Ovary (tissue), 9 donors: ENCODE results near the gene MFGE8. TPM values are rescaled to one million over a fixed set of nuclear protein-coding genes. Genes with fewer than 3 reads are reported as not detected.

Source experiments
- DNase-seq, 5 donors: peaks; one replicate each; pipeline ENCODE4 v3.0.0-alpha.2; 2019 to 2020
- H3K27ac ChIP-seq, 2 donors: fragments of 200-600 bp; one replicate each; pipeline versions ENCODE4 v1.5.1 to v1.8.0; 2019 to 2022
- H3K27me3 ChIP-seq: fragments of 200-600 bp; one replicate; pipeline ENCODE4 v1.8.0; 2022
- H3K36me3 ChIP-seq: fragments of 200-600 bp; sonication (generic); one replicate; pipeline ENCODE4 v1.5.1; 2019
- H3K4me1 ChIP-seq: one replicate; pipeline ENCODE4 v1.8.1; 2013; ENCODE audit warnings: mild to moderate bottlenecking, moderate library complexity; ENCODE audit not compliant: insufficient read depth
- H3K4me3 ChIP-seq: fragments of 200-600 bp; sonication (generic); one replicate; pipeline ENCODE4 v1.5.1; 2017
- H3K9me3 ChIP-seq, 2 donors: fragments of 200-600 bp in 1 of 2; sonication (generic) in 1 of 2; one replicate each; pipeline versions ENCODE4 v1.5.1 to v1.8.1; 2013 to 2019; ENCODE audit warnings: mild to moderate bottlenecking in 1 of 2, moderate library complexity in 1 of 2
- EP300 ChIP-seq: sonication (generic); formaldehyde crosslinking; IDR thresholded peaks from one replicate; pipeline ENCODE4 v1.6.1; 2017; ENCODE audit warnings: antibody characterized with exemption
- POLR2A ChIP-seq: fragments of 450-650 bp; IDR thresholded peaks from one replicate; pipeline ENCODE4 v1.6.1; 2017; ENCODE audit warnings: antibody characterized with exemption, mild to moderate bottlenecking, moderate library complexity
- WGBS, 3 donors: extraction: QIAGEN DNeasy Blood & Tissue Kit in 1 of 3; methylation state at CpG; one replicate each; pipeline versions ENCODE4 v1.1.5 to v1.1.7; 2013 to 2017; 5-methylcytosine and 5-hydroxymethylcytosine counted together
- intact Hi-C, 4 donors: fragments of 100-400 bp; cut with DNase I; formaldehyde crosslinking; loops; one replicate each; pipeline versions ENCODE4 v1.11.0 to v1.15.1; 2022 to 2023
- polyA plus RNA-seq, 2 donors: library from polyadenylated mRNA; stranded (reverse); fragments of 200-250 nt in 1 of 2; fragments of 350-450 nt in 1 of 2; fragmentation: Illumina TruSeq in 1 of 2; extraction: RNeasy Lipid Tissue Mini Kit (QIAGEN cat#74804) in 1 of 2; gene quantifications; one replicate each; pipeline ENCODE4 v1.2.3, GENCODE V29; 2013 to 2014
- total RNA-seq, 7 donors: library from RNA; depleted of rRNA in 2 of 7; stranded (reverse); fragments of >200 nt in 2 of 7; fragmentation: NEBNext Ultra II Directional in 3 of 7; extraction: Animal tissue kit (Norgen Biotek cat#: 25700) in 3 of 7; gene quantifications; one replicate each; pipeline versions ENCODE4 v1.1.0 to v1.2.4, GENCODE V29; 2016 to 2023
- TF ChIP-seq, protein P1 (sequence below), 3 donors: fragments of 450-650 bp in 2 of 3; fragments of 200-600 bp in 1 of 3; IDR thresholded peaks; one replicate each; pipeline versions ENCODE4 v1.5.1 to v1.8.0; 2016 to 2022; ENCODE audit warnings: antibody characterized with exemption in 3 of 3, mild to moderate bottlenecking in 1 of 3
- donor health status: DM: no; HTN: no; CAD: no; lungs with moderate emphysema.
- donor health status: DM: no; HTN: no; CAD: no.
- donor health status: Bipolar disorder and iron deficiency.
- donor health status: DM: yes; HTN: yes; CAD: no.
- donor health status: DM: no; HTN: no; CAD: no.
- donor health status: DM: yes; HTN: yes; CAD: no.

Gene MFGE8
- total and polyA plus RNA-seq, 9 donors: 193 to 383 (median 213) TPM

DNA sequence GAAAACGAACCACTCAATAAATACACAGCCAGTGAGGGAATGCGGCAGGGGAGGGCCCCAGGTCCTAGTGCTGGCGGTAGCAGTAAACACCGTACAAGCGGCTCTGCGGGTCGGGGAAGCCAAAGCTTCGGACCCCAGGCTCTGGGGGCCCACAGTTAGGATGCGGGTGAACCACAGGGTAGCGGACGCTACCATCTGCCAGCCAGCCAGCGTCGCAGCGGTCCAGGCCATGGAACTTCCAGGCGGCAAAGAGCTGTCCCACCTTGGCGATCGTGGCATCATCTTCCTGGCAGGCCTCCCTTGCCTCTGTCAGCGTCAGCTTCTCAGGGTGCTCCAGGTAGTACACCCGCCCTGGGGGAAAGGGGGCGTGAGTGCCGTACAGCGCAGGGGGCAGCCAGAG is 35.3 kb downstream of the MFGE8 start:
- DNase-seq: no peak
- Histone ChIP-seq H3K9me3 (no peaks in the 10 kb centered on the region), H3K4me3 (no peak overlapping the region), H3K36me3 (no peaks in the 10 kb centered on the region), H3K4me1 (no peaks in the 10 kb centered on the region), H3K27ac (no peak overlapping the region), H3K27me3 (no peaks in the 10 kb centered on the region)
- WGBS, 3 donors: 91 to 92% (median 91%) methylated on average over 22 of the region's 22 CpGs
- intact Hi-C loops: no loop called here
- TF ChIP-seq POLR2A (no peak), EP300 (no peak)
- TF ChIP-seq, protein P1, sequence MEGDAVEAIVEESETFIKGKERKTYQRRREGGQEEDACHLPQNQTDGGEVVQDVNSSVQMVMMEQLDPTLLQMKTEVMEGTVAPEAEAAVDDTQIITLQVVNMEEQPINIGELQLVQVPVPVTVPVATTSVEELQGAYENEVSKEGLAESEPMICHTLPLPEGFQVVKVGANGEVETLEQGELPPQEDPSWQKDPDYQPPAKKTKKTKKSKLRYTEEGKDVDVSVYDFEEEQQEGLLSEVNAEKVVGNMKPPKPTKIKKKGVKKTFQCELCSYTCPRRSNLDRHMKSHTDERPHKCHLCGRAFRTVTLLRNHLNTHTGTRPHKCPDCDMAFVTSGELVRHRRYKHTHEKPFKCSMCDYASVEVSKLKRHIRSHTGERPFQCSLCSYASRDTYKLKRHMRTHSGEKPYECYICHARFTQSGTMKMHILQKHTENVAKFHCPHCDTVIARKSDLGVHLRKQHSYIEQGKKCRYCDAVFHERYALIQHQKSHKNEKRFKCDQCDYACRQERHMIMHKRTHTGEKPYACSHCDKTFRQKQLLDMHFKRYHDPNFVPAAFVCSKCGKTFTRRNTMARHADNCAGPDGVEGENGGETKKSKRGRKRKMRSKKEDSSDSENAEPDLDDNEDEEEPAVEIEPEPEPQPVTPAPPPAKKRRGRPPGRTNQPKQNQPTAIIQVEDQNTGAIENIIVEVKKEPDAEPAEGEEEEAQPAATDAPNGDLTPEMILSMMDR (IDR thresholded peaks at IDR 0.05): no peak

DNA sequence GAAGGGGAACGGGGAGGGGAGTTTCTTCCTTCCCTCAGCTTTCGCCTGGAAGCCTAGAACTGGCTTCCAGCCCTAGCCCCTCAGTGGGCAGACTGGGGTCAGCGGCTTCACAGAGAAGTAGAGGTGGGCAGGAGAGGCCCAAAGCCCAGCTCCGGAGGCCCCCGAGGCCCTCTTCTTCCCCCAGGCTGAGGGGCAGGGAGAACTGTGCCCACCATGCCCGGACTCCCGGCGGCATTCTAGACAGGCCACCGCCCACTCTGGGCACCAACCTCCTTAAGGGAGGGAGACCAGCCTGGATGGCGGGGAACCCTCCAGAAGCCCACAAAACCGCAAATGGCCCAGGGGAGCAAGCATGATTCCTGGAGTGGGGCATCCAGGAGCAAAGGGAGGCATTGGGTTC is 35.8 kb downstream of the MFGE8 start:
- DNase-seq: no peak
- Histone ChIP-seq H3K4me3 (no peak overlapping the region), H3K9me3 (no peaks in the 10 kb centered on the region), H3K4me1 (no peaks in the 10 kb centered on the region), H3K27me3 (no peaks in the 10 kb centered on the region), H3K27ac (no peak overlapping the region), H3K36me3 (no peaks in the 10 kb centered on the region)
- TF ChIP-seq POLR2A (no peak), EP300 (no peak)
- TF ChIP-seq, protein P1 (IDR thresholded peaks at IDR 0.05): no peak
- intact Hi-C loops: no loop called here
- 87 to 95% (median 92%) methylated on average over 11 of the region's 11 CpGs for WGBS, 3 donors

DNA sequence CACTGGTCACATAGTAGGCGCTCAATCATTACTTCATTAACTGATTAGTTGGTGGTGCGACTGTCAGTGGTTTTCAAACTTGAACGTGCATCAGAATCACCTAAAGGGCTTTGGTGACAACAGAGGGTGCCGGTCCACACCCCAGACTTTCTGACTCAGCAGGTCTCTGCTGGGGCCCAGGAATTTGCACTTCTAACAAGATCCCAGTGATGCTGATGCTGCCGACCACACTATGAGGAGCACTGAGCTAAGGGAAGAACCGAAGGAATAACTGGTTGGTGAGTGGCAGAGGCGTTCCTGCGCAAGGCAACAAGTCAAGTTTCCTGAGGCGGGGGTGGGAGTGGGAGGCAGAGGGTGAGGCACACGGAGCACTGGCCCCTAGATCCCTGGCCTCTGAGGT is 36.6 kb downstream of the MFGE8 start:
- 83 to 86% (median 84%) methylated on average over 10 of the region's 10 CpGs for WGBS, 3 donors
- Histone ChIP-seq H3K4me1 (no peaks in the 10 kb centered on the region), H3K4me3 (no peak overlapping the region), H3K27ac (no peak overlapping the region), H3K9me3 (no peaks in the 10 kb centered on the region), H3K36me3 (no peaks in the 10 kb centered on the region), H3K27me3 (no peaks in the 10 kb centered on the region)
- intact Hi-C loops: no loop called here
- TF ChIP-seq, protein P1 (IDR thresholded peaks at IDR 0.05): no peak
- TF ChIP-seq EP300 (no peak), POLR2A (no peak)
- DNase-seq: no peak

DNA sequence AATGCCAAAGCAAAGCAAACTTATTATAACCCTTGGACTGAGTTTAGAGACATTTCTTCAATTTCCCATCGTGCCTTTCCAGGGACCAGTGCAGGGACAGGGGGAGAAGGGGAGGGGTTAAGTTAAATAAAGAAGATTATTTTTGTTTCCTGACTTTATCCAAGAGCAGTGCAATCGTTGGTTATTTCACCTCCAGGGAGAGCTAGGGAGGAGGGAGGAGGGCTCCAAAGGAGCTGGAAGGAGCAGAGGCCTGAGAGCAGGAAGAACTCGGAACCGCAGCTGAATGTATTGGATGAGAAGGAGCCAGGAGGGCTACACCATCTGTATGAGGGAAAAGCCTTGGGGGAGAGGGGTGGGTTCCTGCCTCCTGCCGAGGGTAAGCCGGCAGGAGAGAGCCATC is 38.5 kb downstream of the MFGE8 start:
- H3K36me3 ChIP-seq: no peaks in the 10 kb centered on the region
- no peak overlapping the region for H3K27ac ChIP-seq
- TF ChIP-seq, protein P1 (IDR thresholded peaks at IDR 0.05): no peak
- TF ChIP-seq EP300 (no peak), POLR2A (no peak)
- H3K27me3 ChIP-seq: no peaks in the 10 kb centered on the region
- no peaks in the 10 kb centered on the region for H3K9me3 ChIP-seq
- no peak for DNase-seq
- intact Hi-C loops: no loop called here
- H3K4me1 ChIP-seq: no peaks in the 10 kb centered on the region
- 5 to 20% (median 5%) methylated on average over 6 of the region's 6 CpGs for WGBS, 3 donors
- no peak overlapping the region for H3K4me3 ChIP-seq

DNA sequence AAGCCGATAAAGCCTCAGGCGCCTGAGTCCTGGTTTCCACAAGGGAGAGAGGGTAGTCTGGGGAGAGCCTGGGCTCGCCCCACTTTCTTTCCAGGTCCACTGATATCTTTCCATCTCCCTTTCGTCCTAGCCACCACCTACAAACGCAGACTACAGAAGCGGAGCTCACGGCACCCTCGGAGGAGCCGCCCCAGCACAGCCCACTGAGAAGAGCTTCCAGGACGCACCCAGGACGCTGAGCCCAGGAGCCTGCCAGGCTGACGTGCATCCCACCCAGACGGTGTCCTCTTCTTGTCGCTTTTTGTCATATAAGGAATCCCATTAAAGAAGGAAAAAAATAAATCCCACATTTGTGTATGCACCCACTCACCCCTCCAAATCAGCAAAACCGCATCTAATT is 38.9 kb downstream of the MFGE8 start:
- Histone ChIP-seq H3K4me3 (no peak overlapping the region), H3K27ac (no peak overlapping the region), H3K9me3 (no peaks in the 10 kb centered on the region), H3K36me3 (no peaks in the 10 kb centered on the region), H3K4me1 (no peaks in the 10 kb centered on the region), H3K27me3 (no peaks in the 10 kb centered on the region)
- intact Hi-C loops: no loop called here
- WGBS, 3 donors: 38 to 65% (median 40%) methylated on average over 15 of the region's 15 CpGs
- TF ChIP-seq EP300 (no peak), POLR2A (no peak)
- TF ChIP-seq, protein P1 (IDR thresholded peaks at IDR 0.05): no peak
- no peak for DNase-seq
